Measurements from ENCODE around the gene UBE2I.

UBE2I gene

DNA sequence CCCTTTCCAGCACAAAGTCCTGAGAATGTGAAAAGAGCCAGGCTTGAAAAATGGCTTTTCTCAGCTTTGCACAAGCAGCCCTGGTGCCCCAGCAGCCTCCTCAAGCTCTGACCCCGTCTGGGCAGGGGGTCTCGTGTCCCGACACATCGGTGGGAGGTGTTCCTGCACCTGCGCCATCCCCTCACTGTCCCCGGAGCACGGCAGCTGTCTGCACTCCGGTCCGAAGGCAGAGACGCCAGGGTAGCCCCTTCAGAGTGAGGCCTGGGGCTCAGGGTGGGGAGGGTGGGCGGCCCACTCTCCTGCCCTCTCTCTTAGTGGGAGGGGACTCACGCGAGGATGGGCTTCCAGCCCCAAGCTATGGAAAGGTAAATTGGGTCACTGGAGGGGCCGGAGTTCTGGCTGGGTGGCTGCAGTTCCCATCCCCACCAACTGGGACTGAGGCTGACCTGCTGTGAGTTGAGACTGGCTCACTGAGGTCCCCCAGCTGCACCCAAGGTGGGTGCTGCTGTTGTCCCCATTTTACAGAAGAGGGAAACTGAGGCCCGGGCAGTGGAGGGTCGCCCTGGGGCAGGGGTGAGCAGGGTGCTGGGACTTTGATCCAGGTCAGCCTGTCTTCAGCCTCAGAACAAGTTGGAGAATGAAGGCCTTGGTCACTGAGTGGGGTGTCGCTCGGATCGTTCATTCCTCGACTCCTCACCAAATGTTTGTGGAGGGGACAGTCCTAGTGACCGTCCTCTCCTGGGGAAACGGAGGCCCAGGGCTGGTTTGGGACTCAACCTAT is 21.7 kb downstream of the UBE2I start:
- H3K4me1 ChIP-seq (ENCODE audit: insufficient read depth, low read length) = no peaks in the 10 kb centered on the region; the same call in 1 of the 2 replicates
- no peaks in the 10 kb centered on the region for H3K36me3 ChIP-seq (ENCODE audit: insufficient read depth, low read length)
- no peaks in the 10 kb centered on the region for H3K9me3 ChIP-seq (ENCODE audit: control insufficient read depth, insufficient read depth, low read length)
- H3K9ac ChIP-seq (ENCODE audit: low read depth, low read length) = peak overlapping the region; percentile 54; the same call in 1 of the 2 replicates

GRCh38 chr16:1331712-1332617 is 22.5 kb downstream of the UBE2I start:
- Histone ChIP-seq H3K9ac (ENCODE audit: low read depth, low read length) (peak overlapping the region; percentile 54), H3K36me3 (ENCODE audit: insufficient read depth, low read length) (no peaks in the 10 kb centered on the region), H3K4me1 (ENCODE audit: insufficient read depth, low read length) (no peaks in the 10 kb centered on the region; the same call in 1 of the 2 replicates), H3K9me3 (ENCODE audit: control insufficient read depth, insufficient read depth, low read length) (no peaks in the 10 kb centered on the region)

GRCh38 chr16:1332618-1333148 is 23.2 kb downstream of the UBE2I start:
- Histone ChIP-seq H3K9me3 (ENCODE audit: control insufficient read depth, insufficient read depth, low read length) (no peaks in the 10 kb centered on the region), H3K36me3 (ENCODE audit: insufficient read depth, low read length) (no peaks in the 10 kb centered on the region), H3K4me1 (ENCODE audit: insufficient read depth, low read length) (no peaks in the 10 kb centered on the region; the same call in 1 of the 2 replicates), H3K9ac (ENCODE audit: low read depth, low read length) (peak overlapping the region; percentile 54; the same call in 1 of the 2 replicates)

DNA sequence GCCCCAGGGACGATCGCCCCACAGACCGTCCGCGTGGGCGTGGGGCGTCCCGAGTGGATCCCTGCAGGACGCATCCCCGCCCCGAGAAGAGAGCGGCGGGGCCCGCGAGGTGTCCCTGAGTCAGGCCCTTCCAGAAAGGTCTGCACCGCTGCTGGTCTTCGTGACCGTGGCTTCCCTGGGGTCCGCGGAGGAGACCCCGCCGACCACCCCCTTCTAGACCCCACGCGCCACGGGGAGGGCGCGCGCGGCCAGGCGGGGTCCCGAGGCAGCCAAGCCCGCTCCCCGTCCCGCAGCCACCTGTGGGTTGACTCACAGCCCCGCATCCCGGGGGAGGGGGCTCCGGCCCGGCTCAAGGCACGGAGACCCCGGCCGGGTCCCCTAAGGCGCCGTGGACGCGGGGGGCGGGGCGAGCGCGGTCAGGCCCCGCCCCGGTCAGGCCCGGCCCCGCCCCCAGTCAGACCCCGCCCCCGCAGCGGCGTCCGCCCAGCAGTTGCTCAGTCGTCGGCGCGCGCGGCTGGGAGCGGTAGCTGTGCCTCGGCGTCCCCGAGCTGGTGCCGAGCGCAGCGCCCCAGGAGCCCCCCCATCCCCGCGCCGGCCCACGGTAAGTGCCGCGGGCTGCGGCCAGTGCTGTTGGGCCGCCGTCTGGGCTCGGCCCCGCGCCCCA is 23.8 kb downstream of the UBE2I start, which contains the start of gene BAIAP3:
TSS of gene BAIAP3 (plus strand) at position 497 of the 664 bp plus-strand sequence. CDS start 4,905 bp downstream, outside the sequence.
- Histone ChIP-seq H3K9me3 (ENCODE audit: control insufficient read depth, insufficient read depth, low read length) (no peaks in the 10 kb centered on the region), H3K9ac (ENCODE audit: low read depth, low read length) (peak within 1 kb of the TSS; percentile 54), H3K36me3 (ENCODE audit: insufficient read depth, low read length) (no peaks in the 10 kb centered on the region), H3K4me1 (ENCODE audit: insufficient read depth, low read length) (no peaks in the 10 kb centered on the region; the same call in 1 of the 2 replicates)

DNA sequence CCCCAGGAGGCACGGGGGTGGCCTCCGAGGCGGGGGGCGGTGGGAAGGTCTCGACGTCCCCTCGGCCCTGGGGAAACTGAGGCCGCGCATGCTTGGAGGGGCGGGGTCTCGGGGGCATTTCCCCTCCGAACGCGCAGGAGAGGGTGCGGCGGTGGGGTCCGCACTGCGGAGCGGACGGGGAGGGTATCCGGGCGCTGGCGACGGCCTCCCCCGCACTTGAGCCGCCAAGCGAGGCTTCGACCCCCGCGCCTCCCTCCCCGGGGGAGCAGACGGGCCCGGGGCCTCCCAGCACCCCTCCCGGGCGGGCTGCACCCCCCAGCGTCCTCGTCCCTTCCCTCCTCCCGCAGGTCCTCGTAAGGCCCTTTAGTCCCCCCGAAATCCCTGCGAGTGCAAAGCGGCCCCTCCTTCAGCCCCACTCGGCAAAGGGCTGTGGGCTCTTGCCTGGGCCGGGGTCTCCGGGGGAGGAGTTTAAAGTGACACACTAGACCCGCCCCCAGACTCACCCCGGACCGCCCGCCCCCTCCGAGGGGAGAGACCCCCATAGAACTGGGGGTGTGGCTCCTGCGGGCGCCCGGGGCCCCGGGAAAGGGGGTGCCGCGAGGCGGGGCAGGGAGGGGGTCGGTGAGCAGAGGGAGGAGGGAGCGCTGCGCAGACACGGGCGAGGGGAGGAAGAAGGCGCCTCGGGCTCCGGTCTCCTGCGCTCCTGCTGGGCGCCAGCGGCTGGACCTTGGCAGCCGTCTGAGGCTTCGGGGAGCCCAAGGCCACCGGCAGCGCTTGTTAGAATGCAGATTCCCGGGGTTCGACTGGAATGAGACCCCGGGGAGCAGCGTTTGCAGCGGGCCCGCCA is 24.6 kb downstream of the UBE2I start:
- H3K9ac ChIP-seq (ENCODE audit: low read depth, low read length) = peak overlapping the region; percentile 54
- no peaks in the 10 kb centered on the region for H3K36me3 ChIP-seq (ENCODE audit: insufficient read depth, low read length)
- H3K4me1 ChIP-seq (ENCODE audit: insufficient read depth, low read length) = no peaks in the 10 kb centered on the region; the same call in 1 of the 2 replicates
- no peaks in the 10 kb centered on the region for H3K9me3 ChIP-seq (ENCODE audit: control insufficient read depth, insufficient read depth, low read length)

GRCh38 chr16:1334739-1335138 is 25.3 kb downstream of the UBE2I start:
- H3K9ac ChIP-seq (ENCODE audit: low read depth, low read length) = no peak overlapping the region; the same call in 1 of the 2 replicates
- no peaks in the 10 kb centered on the region for H3K36me3 ChIP-seq (ENCODE audit: insufficient read depth, low read length)
- H3K4me1 ChIP-seq (ENCODE audit: insufficient read depth, low read length) = no peaks in the 10 kb centered on the region; the same call in 1 of the 2 replicates
- H3K9me3 ChIP-seq (ENCODE audit: control insufficient read depth, insufficient read depth, low read length) = no peaks in the 10 kb centered on the region

DNA sequence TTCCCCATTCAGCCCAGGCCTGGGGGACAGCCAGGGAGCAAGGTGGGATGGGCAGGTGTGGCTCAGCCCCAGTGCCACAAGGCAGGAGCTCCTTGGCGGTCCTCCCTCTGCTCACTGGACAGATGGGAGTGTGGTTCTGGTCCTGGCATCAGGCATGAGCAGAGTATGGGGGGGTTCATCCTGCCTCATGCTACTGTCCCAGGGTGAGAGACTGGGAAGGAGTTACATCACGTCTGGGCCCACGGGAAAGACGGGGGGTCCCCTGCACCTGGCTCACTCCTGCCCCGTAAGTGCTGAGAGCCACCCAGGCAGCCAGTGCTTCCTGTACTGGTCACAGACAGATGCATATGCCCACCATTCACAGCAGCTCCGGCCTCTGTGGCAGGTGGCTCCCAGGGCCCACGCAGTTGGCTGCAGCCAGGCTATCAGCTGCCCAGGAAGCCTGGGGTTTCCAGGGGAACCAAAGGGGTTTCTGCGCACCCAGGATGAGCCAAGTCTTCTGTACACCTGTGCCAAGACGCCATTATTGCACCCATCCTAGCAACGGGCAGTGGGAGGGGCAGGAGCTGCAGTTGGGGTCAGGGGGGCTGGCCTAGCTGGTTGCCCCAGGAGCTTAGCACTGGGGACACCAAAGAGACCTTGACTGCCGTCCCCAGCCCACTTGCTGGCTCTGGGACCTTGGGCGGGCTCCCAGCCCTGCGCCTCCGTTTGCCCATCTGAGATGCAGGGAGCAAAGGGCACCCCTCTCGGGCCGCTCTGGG is 26.0 kb downstream of the UBE2I start:
- Histone ChIP-seq H3K9me3 (ENCODE audit: control insufficient read depth, insufficient read depth, low read length) (no peaks in the 10 kb centered on the region), H3K9ac (ENCODE audit: low read depth, low read length) (no peak overlapping the region), H3K4me1 (ENCODE audit: insufficient read depth, low read length) (no peaks in the 10 kb centered on the region; the same call in 1 of the 2 replicates), H3K36me3 (ENCODE audit: insufficient read depth, low read length) (no peaks in the 10 kb centered on the region)

GRCh38 chr16:1335996-1336395 is 26.6 kb downstream of the UBE2I start:
- no peak overlapping the region for H3K9ac ChIP-seq (ENCODE audit: low read depth, low read length)
- H3K36me3 ChIP-seq (ENCODE audit: insufficient read depth, low read length) = no peaks in the 10 kb centered on the region
- no peaks in the 10 kb centered on the region; the same call in 1 of the 2 replicates for H3K4me1 ChIP-seq (ENCODE audit: insufficient read depth, low read length)
- no peaks in the 10 kb centered on the region for H3K9me3 ChIP-seq (ENCODE audit: control insufficient read depth, insufficient read depth, low read length)

- Histone ChIP-seq H3K36me3 (ENCODE audit: insufficient read depth, low read length) (no peaks in the 10 kb centered on the region), H3K4me1 (ENCODE audit: insufficient read depth, low read length) (no peaks in the 10 kb centered on the region; the same call in 1 of the 2 replicates), H3K9me3 (ENCODE audit: control insufficient read depth, insufficient read depth, low read length) (no peaks in the 10 kb centered on the region), H3K9ac (ENCODE audit: low read depth, low read length) (no peak overlapping the region)
These were observed 27.2 kb downstream of the UBE2I start for GRCh38 chr16:1336619-1337018.

- Histone ChIP-seq H3K9ac (ENCODE audit: low read depth, low read length) (no peak overlapping the region), H3K4me1 (ENCODE audit: insufficient read depth, low read length) (no peaks in the 10 kb centered on the region; the same call in 1 of the 2 replicates), H3K9me3 (ENCODE audit: control insufficient read depth, insufficient read depth, low read length) (no peaks in the 10 kb centered on the region)
These were observed 28.1 kb downstream of the UBE2I start for GRCh38 chr16:1337486-1337885.

DNA sequence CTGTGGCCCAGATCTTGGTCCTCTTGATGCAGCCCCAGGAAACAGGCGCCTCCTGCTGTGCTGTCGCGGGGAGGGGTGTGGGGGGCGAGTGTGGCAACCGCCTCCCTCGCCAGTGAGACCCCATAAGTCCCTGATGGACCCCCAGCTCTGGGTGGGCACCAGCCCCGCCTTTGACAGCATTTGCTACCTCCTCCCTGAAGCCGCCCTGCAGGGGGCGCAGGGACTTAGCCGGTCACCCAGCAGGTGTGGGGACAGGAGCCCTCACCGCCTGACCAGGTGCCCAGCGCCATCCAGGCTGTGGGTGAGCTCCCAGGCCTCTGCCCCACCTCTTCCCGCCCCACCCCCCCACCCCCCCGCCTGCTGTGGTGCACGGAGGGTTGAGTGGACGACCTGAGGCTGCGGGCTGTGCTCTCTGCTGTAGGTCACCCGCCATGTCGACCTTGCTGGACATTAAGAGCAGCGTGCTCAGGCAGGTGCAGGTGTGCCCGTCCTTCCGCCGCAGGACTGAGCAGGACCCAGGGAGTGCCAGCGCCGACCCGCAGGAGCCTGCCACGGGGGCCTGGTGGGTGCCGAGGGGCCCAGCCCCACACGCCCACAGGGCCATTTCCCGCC is 28.8 kb downstream of the UBE2I start:
- no peaks in the 10 kb centered on the region; the same call in 1 of the 2 replicates for H3K4me1 ChIP-seq (ENCODE audit: insufficient read depth, low read length)
- no peak overlapping the region for H3K9ac ChIP-seq (ENCODE audit: low read depth, low read length)
- no peaks in the 10 kb centered on the region for H3K9me3 ChIP-seq (ENCODE audit: control insufficient read depth, insufficient read depth, low read length)
- no peaks in the 10 kb centered on the region for H3K36me3 ChIP-seq (ENCODE audit: insufficient read depth, low read length)

More at GRCh38 chr16:1337486-1337885, 28.1 kb downstream of the UBE2I start:
- no peaks in the 10 kb centered on the region for H3K36me3 ChIP-seq (ENCODE audit: insufficient read depth, low read length)
